NCI-H2196 treated with DMSO at 0.1 percent for 48 hours (cell line): ENCODE results near the gene GAGE2A.
"Not testable (repeated sequence)": the region's sequence is repeated elsewhere in the genome, so short reads cannot be mapped to it uniquely, and the experiment has no call there.

ENCODE experiments used
- DNase-seq: peaks from one replicate; lab custom pipeline; 2025; ENCODE audit not compliant: unreplicated experiment; lab: John Stamatoyannopoulos, UW

Gene GAGE2A, protein sequence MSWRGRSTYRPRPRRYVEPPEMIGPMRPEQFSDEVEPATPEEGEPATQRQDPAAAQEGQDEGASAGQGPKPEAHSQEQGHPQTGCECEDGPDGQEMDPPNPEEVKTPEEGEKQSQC

DNA sequence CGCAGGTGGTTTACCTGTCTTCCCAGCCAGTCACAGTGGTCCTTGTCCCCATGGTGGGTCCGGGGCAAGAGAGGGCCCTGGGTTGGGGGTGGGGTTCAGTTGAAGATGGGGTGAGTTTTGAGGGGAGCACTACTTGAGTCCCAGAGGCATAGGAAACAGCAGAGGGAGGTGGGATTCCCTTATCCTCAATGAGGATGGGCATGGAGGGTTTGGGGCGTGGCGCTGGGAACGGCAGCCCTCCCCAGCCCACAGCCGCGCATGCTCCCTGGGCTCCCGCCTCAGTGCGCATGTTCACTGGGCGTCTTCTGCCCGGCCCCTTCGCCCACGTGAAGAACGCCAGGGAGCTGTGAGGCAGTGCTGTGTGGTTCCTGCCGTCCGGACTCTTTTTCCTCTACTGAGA lies at the start of gene GAGE2A:
GAGE2A (plus strand) TSS at position 301 of the 400 bp plus-strand sequence. CDS start 1,155 bp downstream, outside the sequence.
- DNase-seq = not testable (repeated sequence)

DNA sequence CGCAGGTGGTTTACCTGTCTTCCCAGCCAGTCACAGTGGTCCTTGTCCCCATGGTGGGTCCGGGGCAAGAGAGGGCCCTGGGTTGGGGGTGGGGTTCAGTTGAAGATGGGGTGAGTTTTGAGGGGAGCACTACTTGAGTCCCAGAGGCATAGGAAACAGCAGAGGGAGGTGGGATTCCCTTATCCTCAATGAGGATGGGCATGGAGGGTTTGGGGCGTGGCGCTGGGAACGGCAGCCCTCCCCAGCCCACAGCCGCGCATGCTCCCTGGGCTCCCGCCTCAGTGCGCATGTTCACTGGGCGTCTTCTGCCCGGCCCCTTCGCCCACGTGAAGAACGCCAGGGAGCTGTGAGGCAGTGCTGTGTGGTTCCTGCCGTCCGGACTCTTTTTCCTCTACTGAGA lies 47.9 kb upstream of the GAGE2A start, which contains the start of gene GAGE12D:
GAGE12D (plus strand) TSS at position 301 of the 400 bp plus-strand sequence. CDS start 1,155 bp downstream, outside the sequence.
- not testable (repeated sequence) for DNase-seq

DNA sequence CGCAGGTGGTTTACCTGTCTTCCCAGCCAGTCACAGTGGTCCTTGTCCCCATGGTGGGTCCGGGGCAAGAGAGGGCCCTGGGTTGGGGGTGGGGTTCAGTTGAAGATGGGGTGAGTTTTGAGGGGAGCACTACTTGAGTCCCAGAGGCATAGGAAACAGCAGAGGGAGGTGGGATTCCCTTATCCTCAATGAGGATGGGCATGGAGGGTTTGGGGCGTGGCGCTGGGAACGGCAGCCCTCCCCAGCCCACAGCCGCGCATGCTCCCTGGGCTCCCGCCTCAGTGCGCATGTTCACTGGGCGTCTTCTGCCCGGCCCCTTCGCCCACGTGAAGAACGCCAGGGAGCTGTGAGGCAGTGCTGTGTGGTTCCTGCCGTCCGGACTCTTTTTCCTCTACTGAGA lies 38.3 kb upstream of the GAGE2A start, which contains the start of gene GAGE12E:
GAGE12E (plus strand) TSS at position 301 of the 400 bp plus-strand sequence. CDS start 1,155 bp downstream, outside the sequence.
- not testable (repeated sequence) for DNase-seq

DNA sequence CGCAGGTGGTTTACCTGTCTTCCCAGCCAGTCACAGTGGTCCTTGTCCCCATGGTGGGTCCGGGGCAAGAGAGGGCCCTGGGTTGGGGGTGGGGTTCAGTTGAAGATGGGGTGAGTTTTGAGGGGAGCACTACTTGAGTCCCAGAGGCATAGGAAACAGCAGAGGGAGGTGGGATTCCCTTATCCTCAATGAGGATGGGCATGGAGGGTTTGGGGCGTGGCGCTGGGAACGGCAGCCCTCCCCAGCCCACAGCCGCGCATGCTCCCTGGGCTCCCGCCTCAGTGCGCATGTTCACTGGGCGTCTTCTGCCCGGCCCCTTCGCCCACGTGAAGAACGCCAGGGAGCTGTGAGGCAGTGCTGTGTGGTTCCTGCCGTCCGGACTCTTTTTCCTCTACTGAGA lies 28.8 kb upstream of the GAGE2A start, which contains the start of gene GAGE12F:
GAGE12F (plus strand) TSS at position 301 of the 400 bp plus-strand sequence. CDS start 1,155 bp downstream, outside the sequence.
- DNase-seq = not testable (repeated sequence)

DNA sequence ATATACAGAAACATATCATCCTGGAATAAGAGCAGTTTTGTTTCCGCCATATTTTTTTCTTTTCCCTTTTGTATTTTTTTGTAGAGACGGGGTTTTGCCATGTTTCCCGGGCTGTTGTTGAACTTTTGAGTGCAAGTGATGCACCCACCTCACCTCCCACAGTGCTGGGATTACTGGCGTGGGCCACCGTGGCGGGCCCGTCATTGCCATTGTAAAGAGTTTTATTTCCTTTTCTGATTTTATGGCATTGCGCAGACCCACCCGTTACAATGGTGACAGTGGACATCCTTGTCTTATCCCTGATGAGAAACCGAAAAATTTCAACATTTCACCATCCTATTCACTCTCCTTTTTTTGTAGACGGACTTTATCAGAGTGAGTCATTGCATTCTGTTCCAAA lies 20.6 kb upstream of the GAGE2A start:
- not testable (repeated sequence) for DNase-seq

DNA sequence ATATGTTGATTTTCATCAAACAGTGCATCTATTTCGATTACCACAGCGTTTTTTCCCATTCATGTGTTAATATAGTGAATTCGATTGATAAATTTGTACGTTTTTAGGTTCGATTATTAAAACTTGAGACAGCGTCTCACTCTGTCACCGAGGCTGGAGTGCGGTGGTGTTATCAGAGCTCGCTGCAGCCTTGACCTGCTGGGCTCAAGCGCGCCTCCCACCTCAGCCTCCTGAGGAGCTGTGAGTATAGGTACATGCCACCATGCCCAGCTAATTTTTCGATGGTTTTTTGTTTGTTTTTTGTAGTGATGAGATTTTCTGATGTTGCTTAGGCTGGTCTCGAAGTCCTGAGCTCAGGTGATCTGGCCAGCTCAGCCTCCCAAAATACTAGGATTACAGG lies 20.1 kb upstream of the GAGE2A start:
- not testable (repeated sequence) for DNase-seq

DNA sequence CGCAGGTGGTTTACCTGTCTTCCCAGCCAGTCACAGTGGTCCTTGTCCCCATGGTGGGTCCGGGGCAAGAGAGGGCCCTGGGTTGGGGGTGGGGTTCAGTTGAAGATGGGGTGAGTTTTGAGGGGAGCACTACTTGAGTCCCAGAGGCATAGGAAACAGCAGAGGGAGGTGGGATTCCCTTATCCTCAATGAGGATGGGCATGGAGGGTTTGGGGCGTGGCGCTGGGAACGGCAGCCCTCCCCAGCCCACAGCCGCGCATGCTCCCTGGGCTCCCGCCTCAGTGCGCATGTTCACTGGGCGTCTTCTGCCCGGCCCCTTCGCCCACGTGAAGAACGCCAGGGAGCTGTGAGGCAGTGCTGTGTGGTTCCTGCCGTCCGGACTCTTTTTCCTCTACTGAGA lies 19.2 kb upstream of the GAGE2A start, which contains the start of gene GAGE12G:
GAGE12G (plus strand) TSS at position 301 of the 400 bp plus-strand sequence. CDS start 1,155 bp downstream, outside the sequence.
- DNase-seq = not testable (repeated sequence)

DNA sequence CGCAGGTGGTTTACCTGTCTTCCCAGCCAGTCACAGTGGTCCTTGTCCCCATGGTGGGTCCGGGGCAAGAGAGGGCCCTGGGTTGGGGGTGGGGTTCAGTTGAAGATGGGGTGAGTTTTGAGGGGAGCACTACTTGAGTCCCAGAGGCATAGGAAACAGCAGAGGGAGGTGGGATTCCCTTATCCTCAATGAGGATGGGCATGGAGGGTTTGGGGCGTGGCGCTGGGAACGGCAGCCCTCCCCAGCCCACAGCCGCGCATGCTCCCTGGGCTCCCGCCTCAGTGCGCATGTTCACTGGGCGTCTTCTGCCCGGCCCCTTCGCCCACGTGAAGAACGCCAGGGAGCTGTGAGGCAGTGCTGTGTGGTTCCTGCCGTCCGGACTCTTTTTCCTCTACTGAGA lies 9.6 kb upstream of the GAGE2A start, which contains the start of gene GAGE12H:
GAGE12H (plus strand) TSS at position 301 of the 400 bp plus-strand sequence. CDS start 1,155 bp downstream, outside the sequence.
- not testable (repeated sequence) for DNase-seq

DNA sequence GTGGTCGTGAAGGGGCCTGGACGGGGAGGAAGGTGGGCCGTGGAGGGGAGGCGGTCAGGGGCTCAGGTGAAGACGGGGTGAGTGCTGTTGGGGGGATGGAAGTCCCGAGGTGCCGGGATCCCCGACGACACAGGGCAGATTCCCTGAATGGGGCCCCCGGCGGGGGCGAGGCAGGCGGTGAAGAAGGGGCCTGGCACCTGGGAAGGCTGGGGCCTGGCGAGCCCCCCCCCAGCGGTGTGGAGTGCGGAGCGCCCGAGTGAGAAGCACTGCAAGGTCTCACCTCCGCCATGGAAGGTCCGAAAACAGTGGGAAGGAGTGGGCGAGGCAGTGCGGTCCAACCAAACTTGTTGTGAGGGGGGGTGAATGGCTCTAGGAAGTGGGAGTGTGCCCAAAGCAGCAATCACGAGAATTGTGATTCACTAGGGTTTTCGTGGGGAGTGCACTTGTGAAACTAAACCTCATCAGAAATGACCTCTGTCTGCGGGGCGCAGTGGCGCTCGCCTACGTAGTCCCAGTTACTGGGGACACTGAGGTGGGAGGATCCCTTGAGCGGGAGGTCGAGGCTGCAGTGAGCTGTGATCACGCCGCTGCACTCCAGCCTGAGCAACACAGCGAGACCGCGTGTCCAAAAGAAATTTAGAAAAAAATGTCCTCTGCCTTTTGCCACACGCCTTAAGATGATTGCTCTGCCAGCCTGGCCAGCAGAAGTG lies 628 bp downstream of the GAGE2A start:
- not testable (repeated sequence) for DNase-seq

DNA sequence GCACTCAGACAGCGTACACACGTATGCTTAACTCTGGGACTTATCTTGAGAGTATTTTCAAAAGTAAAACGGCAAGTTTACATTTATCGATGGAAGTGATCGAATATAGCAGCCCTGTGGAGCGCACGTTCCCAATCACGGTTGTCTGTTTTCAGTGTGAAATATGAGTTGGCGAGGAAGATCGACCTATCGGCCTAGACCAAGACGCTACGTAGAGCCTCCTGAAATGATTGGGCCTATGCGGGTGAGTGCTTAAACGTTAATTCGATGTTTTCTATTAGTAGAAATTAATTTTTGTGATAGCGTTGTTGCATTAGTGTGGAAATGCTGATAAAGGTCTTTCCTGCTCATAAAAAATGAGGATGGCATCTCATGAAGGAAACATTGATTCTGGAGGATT lies 1.2 kb downstream of the GAGE2A start:
- DNase-seq = not testable (repeated sequence)

DNA sequence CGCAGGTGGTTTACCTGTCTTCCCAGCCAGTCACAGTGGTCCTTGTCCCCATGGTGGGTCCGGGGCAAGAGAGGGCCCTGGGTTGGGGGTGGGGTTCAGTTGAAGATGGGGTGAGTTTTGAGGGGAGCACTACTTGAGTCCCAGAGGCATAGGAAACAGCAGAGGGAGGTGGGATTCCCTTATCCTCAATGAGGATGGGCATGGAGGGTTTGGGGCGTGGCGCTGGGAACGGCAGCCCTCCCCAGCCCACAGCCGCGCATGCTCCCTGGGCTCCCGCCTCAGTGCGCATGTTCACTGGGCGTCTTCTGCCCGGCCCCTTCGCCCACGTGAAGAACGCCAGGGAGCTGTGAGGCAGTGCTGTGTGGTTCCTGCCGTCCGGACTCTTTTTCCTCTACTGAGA lies 9.4 kb downstream of the GAGE2A start, which contains the start of gene GAGE1:
GAGE1 (plus strand) TSS at position 301 of the 400 bp plus-strand sequence. CDS start 1,155 bp downstream, outside the sequence.
- not testable (repeated sequence) for DNase-seq

DNA sequence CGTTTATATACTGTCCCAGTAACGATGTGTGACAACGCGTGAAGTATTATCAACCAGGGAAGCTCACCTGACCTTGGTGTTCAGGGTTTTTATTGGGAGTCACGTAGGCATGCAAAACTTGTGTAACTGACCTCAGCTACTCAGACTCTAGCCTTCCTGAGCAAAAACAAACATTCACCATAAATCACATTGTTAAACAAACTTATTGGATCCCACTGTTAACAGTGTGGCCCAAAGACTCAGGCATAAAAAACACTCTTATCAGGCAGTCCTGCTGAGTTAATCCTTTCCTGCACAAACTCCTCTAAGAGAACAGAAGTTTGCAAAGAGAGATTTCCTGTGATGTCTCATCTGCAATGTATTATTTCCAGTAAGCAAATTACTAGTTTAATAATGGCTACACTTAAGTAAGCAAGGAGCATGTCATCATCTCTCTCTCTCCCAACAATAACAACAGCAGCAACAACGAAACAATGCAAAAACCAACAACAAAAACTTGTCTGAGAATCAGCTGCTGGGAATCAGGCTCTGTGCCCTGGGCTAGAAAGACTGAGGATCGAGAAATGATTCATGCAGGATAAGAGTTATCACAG lies 21.5 kb downstream of the GAGE2A start:
- no peak for DNase-seq

DNA sequence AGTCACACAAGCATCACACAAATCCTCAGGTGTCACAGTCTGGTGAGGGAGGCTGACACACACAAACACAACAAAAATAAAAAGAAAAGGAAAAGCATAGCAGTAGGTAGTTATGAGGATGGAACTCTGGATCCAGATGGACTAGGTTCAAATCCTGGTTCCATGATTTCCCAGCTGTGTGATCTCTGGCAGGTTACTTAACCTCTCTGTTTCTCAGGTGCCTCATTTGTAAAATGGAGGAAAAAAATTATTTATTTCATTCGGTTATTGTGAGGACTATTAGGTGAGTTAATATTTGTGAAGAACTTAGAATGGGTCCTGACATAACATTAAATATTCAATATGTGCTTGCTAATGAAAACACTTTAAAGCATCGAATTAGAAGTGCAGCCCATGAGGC lies 29.3 kb downstream of the GAGE2A start:
- DNase-seq = no peak

DNA sequence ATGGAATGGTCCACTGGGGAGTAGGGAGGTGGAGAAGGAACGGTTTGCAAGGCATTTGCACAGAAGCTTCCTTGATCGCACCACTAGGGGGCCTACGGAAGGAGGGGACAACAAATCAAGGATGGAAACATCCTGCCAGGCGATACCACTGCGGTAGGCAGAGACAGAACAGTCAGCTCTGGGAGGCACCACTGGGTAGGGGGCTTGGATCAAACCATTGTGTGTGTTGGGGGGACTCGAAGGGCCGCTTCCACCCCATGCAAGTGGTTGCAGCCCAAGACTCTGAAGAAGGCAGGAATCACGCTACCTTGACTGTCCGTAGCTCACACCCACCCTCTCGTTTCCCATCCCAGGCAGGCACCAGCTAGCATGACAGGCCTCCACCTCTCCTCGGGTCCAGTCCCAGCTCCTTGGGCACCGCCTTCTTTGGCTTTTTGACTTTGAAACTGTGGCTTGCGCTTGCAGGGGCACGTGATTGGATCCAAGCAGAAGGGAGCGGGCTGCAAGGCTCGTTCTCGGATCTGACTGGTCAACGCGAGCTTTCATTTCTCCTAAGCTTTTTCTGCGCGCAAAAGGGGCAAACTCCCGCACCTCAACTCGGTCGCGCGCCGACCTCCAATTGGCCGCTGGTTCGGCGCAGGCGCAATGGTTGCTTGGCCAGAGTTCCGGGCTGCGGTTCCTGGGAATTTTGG lies 37.9 kb downstream of the GAGE2A start:
- DNase-seq = no peak

DNA sequence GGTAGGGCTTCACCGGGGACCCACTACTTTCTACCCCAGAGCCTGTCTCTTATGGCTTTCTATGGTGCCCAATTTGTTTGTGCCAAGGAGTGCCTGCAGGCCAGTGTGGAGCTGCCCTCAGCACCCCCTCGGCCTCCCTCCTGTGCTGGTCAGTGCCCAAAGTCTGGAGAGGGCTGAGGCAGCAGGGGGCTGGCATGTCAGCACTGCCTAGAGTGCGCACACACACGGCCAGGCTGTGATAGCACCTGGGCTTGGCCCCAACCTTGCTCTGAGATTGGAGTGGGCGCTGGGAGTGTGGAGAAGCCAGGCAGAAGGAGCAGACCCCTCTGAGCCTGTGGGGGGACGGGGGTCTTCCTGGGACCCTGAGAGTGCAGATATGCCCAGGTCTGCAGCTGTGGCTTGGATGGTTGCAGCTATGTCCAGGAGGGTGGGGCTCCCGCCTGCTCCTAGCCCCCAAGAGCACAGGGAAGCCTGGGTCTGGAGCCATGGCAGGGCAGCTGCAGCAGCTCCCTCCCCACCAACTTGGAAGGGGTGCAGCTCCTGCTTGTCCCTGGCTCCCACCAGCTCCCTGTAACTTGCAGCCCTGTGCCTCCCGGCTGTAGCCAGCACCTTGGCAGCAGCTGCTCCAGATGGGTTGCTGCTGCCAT lies 55.8 kb downstream of the GAGE2A start:
- DNase-seq = no peak
